Duodenal mucosa (tissue), 2 donors: ENCODE results near the gene C10orf71.

Experiments
- H3K27ac ChIP-seq: one replicate; pipeline ENCODE4 v1.7.0; 2013; ENCODE audit warnings: low read depth, low read length
- H3K27me3 ChIP-seq, 2 donors: one replicate each; pipeline ENCODE4 v1.7.0; 2013; ENCODE audit warnings: low read length in 2 of 2, control low read depth in 1 of 2; ENCODE audit not compliant: insufficient read depth in 2 of 2, control insufficient read depth in 1 of 2
- H3K36me3 ChIP-seq, 2 donors: one replicate each; pipeline ENCODE4 v1.7.0; 2013; ENCODE audit warnings: low read length in 2 of 2, control low read depth in 1 of 2; ENCODE audit not compliant: insufficient read depth in 2 of 2, control insufficient read depth in 1 of 2
- H3K4me1 ChIP-seq, 2 donors: one replicate each; pipeline ENCODE4 v1.7.0; 2013; ENCODE audit warnings: low read length in 2 of 2, control low read depth in 1 of 2; ENCODE audit not compliant: insufficient read depth in 2 of 2, control insufficient read depth in 1 of 2
- H3K4me3 ChIP-seq, 2 donors: one replicate each; pipeline ENCODE4 v1.7.0; 2013; ENCODE audit warnings: low read length in 2 of 2, low read depth in 1 of 2
- H3K9ac ChIP-seq, 2 donors: one replicate each; pipeline ENCODE4 v1.7.0; 2013; ENCODE audit warnings: low read length in 2 of 2, low read depth in 1 of 2
- H3K9me3 ChIP-seq, 2 donors: one replicate each; pipeline ENCODE4 v1.7.0; 2013; ENCODE audit warnings: low read length in 2 of 2, control low read depth in 1 of 2; ENCODE audit not compliant: control insufficient read depth in 1 of 2

C10orf71 gene

GRCh38 chr10:49298983-49299815, at the start of gene C10orf71:
Gene C10orf71, plus strand, starts transcription at chr10:49299170. Its CDS starts 23,376 bp downstream, at chr10:49322546.
- Histone ChIP-seq H3K4me1 (peaks cover 0 to 5% of the 10 kb centered on the region in 2 donors), H3K36me3 (no peaks in the 10 kb centered on the region), H3K27me3 (no peaks in the 10 kb centered on the region), H3K27ac (no peak within 1 kb of the TSS), H3K9me3 (no peaks in the 10 kb centered on the region), H3K9ac (no peak within 1 kb of the TSS), H3K4me3 (no peak within 1 kb of the TSS)

- no peak overlapping the region for H3K9ac ChIP-seq
- no peaks in the 10 kb centered on the region for H3K9me3 ChIP-seq
- H3K4me3 ChIP-seq = no peak overlapping the region
- no peak overlapping the region for H3K27ac ChIP-seq
- no peaks in the 10 kb centered on the region for H3K36me3 ChIP-seq
- H3K27me3 ChIP-seq = no peaks in the 10 kb centered on the region
- peaks cover 0 to 7% of the 10 kb centered on the region in 2 donors for H3K4me1 ChIP-seq
These were observed 46.5 kb upstream of the C10orf71 start for GRCh38 chr10:49252313-49253034.

DNA sequence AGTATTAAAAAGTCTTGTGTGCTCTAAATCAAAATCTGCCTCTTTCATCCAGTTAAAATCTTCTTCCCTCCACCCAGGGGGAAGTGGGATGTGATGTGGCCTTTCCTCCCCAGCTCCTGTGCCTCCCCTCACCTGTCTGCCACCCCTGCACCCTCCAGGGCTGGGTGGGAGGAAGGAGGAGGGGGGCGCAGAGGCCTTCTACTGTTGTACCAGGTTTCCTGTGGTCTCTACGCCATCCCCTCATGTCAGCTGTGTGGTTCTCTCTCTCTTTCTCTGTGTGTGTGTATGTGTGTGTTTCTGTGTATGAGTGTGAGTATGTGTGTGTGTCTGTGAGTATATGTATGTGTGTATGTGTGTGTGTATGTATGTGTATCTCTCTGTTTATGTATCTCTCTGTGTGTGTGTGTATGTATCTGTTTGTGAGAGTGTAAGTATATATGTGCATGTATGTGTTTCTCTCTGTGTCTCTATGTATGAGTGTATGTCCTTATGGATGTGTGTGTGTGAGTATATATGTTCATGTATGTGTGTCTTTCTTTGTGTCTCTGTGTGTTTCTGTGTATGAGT, 45.5 kb upstream of the C10orf71 start:
- H3K4me3 ChIP-seq = no peak overlapping the region
- H3K36me3 ChIP-seq = no peaks in the 10 kb centered on the region
- peaks cover 0 to 7% of the 10 kb centered on the region in 2 donors for H3K4me1 ChIP-seq
- H3K27me3 ChIP-seq = no peaks in the 10 kb centered on the region
- H3K9ac ChIP-seq = no peak overlapping the region
- no peak overlapping the region for H3K27ac ChIP-seq
- H3K9me3 ChIP-seq = no peaks in the 10 kb centered on the region

- Histone ChIP-seq H3K4me1 (peaks cover 0 to 7% of the 10 kb centered on the region in 2 donors), H3K36me3 (no peaks in the 10 kb centered on the region), H3K9ac (no peak overlapping the region), H3K9me3 (no peaks in the 10 kb centered on the region), H3K27me3 (no peaks in the 10 kb centered on the region), H3K27ac (no peak overlapping the region), H3K4me3 (no peak overlapping the region)
These were observed 44.8 kb upstream of the C10orf71 start for GRCh38 chr10:49254150-49254549.

GRCh38 chr10:49254556-49255318, 44.2 kb upstream of the C10orf71 start:
- Histone ChIP-seq H3K27me3 (no peaks in the 10 kb centered on the region), H3K4me3 (no peak overlapping the region), H3K9me3 (no peaks in the 10 kb centered on the region), H3K27ac (no peak overlapping the region), H3K9ac (no peak overlapping the region), H3K4me1 (peaks cover 0 to 7% of the 10 kb centered on the region in 2 donors), H3K36me3 (no peaks in the 10 kb centered on the region)

- Histone ChIP-seq H3K9me3 (no peaks in the 10 kb centered on the region), H3K27me3 (no peaks in the 10 kb centered on the region), H3K36me3 (no peaks in the 10 kb centered on the region), H3K4me1 (peaks cover 0 to 7% of the 10 kb centered on the region in 2 donors), H3K27ac (no peak overlapping the region), H3K9ac (no peak overlapping the region), H3K4me3 (no peak overlapping the region)
These were observed 43.1 kb upstream of the C10orf71 start for GRCh38 chr10:49255883-49256282.

DNA sequence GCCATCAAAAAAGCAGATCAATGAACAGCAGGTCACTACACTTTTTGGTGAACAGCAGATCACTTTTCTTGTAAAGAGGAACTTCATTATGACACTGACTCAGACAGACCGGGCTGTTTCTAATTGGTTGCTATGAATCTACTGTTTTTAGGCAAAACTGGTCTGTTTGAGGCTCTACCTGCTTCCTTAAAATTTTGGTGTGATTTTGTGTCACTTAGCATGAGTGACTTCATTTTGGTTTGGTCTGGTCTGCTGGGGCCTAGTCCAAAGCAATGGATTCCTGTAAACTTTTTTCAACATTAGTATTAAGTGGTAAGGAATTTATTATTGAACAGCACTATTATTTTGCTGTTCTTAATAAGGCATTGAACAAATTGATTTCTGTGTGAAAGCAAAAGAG, 41.8 kb upstream of the C10orf71 start:
- no peaks in the 10 kb centered on the region for H3K27me3 ChIP-seq
- no peak overlapping the region for H3K27ac ChIP-seq
- no peaks in the 10 kb centered on the region for H3K36me3 ChIP-seq
- peaks cover 0 to 7% of the 10 kb centered on the region in 2 donors for H3K4me1 ChIP-seq
- no peak overlapping the region for H3K9ac ChIP-seq
- H3K9me3 ChIP-seq = no peaks in the 10 kb centered on the region
- no peak overlapping the region for H3K4me3 ChIP-seq

DNA sequence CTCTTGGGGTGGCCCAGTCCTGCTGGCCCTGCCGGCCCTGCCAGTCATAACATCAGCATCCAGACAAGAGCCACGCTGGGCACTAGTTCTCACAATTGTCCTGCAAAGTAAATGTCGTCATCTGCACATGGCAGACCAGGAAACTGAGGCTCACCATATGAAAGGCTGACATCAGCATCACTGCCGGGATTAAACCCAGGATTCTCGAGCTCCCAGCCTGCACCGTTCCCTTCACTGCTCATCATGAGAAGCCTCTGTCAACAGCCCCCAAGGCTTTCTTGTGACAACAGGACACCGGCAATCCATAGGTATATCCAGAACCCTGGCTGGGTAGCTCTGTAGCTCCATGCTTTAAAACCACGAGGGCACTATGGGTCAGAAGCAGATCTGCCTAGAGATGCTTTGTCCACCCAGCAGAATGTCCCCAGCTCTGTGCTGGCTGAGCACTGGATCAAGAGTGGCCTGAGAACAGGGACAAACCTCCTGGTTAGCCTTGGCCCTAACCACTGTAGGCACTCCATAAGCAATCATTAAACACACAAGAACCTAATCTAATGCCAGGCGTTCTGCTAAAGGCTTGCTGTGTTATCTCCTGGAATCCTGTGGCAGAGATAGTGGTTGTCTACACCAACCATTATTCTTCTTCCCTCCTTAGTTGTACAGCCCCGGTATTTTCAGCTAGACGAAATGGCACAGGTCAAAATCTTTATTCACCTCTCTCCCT, 41.2 kb upstream of the C10orf71 start:
- no peak overlapping the region for H3K27ac ChIP-seq
- no peak overlapping the region for H3K9ac ChIP-seq
- H3K4me1 ChIP-seq = peaks cover 0 to 7% of the 10 kb centered on the region in 2 donors
- H3K4me3 ChIP-seq = no peak overlapping the region
- no peaks in the 10 kb centered on the region for H3K27me3 ChIP-seq
- H3K36me3 ChIP-seq = no peaks in the 10 kb centered on the region
- H3K9me3 ChIP-seq = no peaks in the 10 kb centered on the region

GRCh38 chr10:49258350-49258683, 40.7 kb upstream of the C10orf71 start:
- H3K27ac ChIP-seq = no peak overlapping the region
- no peak overlapping the region for H3K9ac ChIP-seq
- H3K4me1 ChIP-seq = peaks cover 0 to 7% of the 10 kb centered on the region in 2 donors
- H3K9me3 ChIP-seq = no peaks in the 10 kb centered on the region
- no peaks in the 10 kb centered on the region for H3K36me3 ChIP-seq
- no peak overlapping the region for H3K4me3 ChIP-seq
- no peaks in the 10 kb centered on the region for H3K27me3 ChIP-seq
